Middle frontal gyrus (tissue), 1 donor: ENCODE data around the gene SLC24A3.

Experiments used
- DNase-seq: peaks from one replicate; pipeline ENCODE4 v3.0.0-alpha.2; 2015; ENCODE audit warnings: low spot score; ENCODE audit errors: extremely low spot score

SLC24A3 gene

DNA sequence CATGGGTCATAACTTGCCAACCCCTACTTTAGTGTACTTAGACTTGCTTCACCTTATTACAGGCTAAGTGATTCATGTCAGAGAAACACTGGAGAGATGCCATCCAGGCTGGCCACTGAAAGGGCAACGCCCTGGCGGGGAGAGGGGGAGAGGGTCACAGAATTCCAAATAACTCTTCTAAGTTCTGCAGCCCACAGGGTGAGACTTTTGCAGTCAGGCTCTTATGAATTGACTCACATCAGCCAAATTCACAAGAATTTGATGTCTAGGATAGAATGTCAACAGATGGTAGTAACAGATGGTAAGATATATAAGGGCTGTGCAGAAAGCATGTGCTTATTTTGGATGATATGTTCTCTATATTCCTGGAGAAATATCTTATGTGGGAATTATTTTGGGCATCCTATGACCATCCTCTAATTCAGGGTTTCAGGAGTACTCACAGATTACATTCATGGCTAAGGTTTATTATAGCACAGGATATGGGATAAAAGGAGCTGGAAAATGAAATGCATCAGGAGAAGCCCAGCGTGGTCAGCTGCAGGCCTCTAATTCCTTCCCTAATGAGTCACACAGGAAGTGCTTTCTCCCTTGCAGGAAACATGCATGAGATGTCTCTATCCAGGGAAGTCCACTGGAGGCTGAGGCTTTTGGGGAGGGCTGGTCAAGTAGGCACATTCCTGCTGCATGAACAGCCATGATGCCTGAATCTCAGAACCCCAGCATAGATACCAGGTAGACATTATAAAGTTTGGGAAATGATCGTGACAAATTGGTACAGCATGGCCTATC, 486.9 kb downstream of the SLC24A3 start:
- no peak for DNase-seq

DNA sequence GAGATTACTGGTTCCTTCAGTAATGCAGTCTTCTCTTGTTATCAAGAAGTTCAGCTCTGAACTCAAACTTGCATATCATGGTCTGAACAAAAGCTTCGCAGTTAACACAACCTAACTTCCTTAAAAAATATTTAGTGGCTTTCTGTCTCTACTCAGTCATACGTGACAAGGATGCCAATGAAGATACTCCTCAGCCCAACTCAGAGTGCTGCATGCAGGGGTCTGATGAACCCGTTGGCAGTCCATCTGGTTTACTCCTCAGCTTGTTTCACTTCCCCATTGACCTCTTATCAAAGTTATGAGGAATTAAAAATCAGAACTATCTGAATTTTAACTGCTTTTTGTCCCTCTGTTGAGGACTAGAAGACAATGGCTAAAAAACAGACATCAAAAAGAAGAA, 489.0 kb downstream of the SLC24A3 start:
- no peak for DNase-seq

DNA sequence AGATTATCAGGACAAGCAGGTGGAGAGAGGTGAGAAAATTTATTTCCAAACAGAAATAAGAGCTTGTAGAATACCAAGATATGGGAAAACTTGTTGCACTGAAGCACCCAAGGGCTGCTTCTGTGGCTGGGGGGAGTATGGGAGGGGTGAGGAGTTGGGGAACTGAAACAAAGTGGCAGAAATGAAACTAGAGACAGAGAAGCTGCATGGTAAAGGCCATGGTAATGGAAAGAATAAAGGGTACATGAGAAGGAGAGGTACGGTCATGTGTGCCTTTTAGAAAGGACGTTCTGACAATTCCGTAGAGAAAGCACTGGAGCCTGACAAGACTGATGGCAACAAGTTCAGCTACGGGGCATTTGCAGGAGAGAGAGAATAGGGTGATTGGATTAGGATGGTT, 494.0 kb downstream of the SLC24A3 start:
- DNase-seq, result no peak

DNA sequence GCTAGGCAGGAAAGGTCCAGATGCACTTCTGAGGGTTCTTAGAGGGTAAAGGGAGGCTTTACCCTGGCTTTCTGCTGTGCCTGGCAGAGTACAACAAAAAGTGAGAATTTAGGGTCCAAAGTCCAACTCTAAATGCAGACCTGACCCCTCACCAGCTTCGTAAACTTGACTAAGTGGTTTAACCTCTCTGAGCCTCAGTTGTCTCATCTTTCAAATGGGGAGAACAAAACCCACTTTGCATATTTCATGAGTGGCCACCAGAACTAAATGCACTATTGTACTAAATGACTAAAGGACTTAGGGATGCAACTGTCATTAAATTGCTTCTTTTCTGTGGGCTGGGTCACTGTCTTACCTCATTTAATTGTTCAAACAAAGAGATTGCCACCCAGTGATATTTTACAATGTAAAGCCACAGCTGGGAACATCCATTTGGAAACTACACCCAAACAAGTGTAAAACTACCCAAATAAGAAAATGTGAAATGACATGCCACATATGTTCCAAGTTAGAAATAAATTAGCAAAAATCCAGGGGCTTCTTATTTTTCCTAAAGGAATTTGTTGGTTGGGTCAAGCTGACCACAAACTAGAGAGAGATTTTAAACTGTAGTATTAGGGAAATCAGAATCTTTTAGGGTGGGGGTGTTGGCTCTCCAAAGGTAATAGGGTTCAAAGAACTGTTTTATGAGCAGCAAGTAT, 497.3 kb downstream of the SLC24A3 start:
- DNase-seq, result no peak

DNA sequence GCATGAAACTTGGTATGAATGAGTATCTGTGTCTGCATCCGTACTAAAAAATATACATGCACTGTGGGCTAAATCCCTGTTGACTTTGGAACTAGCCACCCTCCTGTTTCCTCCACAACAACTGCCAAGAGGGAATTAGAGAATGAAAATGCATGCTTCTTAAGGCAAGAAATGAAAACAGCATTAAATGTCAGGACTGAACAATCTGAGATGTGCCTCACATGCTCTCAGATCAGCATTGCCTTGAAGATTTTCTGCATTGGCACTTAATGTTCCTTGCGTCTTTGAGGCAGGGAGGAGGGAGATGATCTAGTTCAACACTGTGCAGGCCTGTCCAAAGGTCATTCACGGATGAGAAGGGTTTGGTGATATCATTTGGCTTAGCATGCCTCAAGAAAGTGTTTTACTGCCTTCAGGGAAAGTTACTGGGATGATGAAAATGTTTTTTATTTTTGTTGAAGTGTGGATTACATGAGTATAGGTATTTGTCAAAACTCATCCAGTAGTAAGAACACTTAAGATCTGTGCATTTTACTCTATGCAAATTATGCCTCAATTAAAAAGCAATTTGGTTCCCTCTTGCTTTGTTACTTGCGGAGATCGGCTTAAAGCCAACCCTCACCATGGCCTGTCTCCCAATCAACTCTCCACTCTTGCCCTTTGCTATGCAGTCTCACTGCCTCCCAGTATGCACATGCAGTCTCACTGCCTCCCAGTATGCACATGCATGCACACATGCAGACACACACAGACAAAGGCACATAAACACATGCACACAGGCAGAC, 498.1 kb downstream of the SLC24A3 start:
- DNase-seq, result no peak

DNA sequence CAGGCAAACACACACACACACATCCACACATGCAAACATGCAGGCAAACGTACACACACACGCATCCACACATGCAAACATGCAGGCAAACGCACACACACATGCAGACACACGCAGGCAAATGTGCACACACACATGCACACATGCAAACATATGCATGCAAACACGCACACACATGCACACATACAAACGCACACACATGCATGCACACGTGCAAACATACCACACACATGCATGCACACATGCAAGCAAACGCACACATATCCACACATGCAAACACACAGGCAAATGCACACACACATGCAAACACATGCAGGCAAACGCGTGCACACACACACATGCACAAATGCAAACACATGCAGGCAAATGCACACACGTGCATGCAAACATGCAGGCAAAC, 498.7 kb downstream of the SLC24A3 start:
- DNase-seq, result no peak

DNA sequence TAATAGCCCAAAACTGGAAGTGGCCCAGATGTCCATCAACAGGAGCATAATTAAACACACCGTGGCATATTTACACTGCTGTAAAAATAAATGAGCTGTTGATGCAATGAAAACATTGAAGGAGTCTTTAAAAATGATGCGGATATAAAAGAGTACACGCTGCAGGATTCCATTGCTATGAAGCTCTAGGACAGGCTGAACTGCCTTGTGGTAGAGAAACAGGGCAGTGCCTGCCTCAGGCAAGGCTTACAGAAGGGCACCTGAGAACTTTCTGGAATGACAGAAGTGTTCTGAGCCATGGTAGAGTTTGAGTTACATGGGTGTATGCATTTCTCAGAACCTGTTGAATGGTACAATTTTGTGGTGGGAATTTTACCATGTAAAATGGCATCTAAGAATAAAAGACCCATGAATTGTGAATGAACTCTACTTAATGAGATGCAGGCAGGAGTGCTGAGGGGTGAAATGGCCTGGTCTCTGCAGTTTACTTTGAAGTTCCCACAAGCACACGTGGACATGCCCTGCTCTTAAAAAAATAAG, 500.3 kb downstream of the SLC24A3 start:
- DNase-seq, result no peak

DNA sequence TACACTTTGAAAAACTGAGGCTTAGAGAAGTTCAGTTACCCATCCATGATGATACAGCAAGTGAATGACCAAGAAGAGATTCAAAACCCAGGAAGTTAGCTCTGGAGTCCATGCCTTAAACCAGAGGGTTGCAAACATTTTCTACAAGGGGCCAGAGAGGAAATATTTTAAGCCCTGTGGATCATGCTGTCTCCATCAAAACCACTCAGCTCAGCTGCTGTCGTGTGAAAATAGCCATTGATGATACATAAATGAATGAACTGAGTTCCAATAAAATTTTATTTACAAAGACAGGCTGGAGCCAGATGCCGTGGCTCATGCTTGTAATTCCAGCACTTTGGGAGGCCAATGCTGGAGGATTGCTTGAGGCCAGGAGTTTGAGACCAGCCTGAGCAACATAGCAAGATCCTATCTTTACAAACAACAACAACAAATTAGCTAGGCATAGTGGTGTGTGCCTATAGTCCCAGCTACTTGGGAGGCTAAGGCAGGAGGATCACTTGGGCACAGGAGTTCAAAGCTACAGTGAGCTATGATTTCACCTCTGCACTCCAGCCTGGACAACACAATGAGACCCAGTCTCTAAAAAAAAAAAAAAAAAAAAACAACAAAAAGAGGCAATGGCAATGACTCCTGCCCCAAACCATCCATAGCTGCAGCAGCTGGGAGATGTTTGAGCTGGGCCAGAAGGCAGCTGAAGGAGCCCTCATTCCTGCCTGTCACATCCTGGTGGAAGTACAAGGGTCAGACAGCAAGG, 501.6 kb downstream of the SLC24A3 start:
- DNase-seq, result no peak

DNA sequence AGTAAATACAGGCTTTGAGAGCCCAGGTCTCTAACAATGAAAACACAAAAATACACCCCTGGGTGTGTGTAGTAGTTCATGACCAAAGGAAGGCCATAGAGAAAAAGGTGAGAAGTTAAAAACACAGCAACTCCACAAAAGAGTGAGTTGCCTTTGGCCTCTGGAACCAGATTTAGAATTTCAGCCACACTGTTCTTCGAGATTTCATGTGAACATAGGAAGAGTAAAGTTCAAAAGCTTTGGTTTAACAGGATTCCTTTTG, 502.1 kb downstream of the SLC24A3 start:
- DNase-seq, result no peak

DNA sequence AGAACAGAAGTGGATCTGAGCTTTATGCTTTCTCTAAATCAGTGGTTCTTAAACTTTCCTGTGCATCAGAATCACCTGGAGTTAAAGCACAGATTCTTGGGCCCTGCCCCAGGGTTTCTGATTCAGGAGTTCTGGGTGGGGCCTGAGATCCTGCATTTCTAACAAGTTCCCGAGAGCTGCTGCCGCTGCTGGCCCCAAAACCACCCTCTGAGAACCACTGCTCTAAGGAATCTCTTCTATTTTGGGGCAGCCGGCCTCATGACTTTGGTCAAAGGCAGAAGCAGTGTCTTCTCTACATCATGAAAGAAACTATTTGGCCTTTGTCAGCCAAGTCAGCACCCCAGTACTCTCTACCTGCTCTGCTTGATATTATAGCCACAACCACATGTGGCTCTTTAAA, 503.5 kb downstream of the SLC24A3 start:
- DNase-seq, result no peak

DNA sequence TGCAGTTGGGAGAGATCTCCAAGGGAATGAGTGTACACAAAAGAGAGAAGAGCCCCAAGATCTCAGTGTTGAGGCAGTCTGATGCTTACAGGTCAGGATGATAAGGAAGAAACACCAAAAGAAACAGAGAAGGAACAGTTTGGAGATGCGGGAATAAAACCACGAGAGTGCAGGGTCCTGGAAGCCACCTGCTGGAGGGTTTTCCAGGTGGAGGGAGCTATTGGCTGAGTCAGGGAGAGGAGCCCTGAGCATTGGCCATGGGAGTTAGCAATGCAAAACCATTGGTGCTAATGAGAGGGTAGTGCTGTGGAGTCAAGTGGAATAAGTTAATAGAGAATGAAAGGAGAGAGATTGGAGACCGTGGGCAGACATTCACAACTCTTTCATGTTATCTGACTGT, 506.4 kb downstream of the SLC24A3 start:
- no peak for DNase-seq

DNA sequence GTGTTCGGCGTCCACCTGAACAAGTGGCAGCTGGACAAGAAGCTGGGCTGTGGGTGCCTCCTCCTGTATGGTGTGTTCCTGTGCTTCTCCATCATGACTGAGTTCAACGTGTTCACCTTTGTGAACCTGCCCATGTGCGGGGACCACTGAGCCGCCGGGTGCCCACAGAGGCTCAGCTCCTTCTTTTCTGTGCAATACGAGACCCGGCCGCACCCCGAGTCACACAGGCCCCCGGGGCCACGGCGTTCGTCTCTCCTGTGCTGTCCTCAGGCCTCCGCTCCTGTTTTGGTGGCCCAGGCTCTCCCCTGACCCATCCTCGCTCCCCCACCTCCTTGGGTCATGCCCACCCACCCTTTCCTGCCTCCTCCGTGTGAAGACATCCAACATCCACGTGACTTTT, 508.5 kb downstream of the SLC24A3 start:
- no peak for DNase-seq

DNA sequence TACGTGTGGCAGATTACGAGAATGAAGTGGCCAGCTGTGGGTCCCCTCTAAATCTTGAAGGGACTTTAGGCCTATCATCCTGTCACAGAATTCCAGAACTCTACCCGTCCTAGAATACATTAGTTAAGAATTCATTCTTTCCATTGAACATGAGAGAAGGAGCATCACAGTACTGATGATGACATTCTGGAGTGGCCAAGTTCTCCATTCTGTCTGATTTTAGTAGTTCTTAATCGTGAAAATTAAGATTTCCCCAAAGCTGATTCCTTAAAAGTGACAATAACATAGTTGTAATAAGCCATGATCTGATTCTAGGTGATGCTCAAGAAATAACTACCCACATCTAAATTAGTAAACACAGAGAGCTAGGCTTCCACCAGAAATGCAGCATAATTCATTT, 510.6 kb downstream of the SLC24A3 start:
- DNase-seq, result no peak

DNA sequence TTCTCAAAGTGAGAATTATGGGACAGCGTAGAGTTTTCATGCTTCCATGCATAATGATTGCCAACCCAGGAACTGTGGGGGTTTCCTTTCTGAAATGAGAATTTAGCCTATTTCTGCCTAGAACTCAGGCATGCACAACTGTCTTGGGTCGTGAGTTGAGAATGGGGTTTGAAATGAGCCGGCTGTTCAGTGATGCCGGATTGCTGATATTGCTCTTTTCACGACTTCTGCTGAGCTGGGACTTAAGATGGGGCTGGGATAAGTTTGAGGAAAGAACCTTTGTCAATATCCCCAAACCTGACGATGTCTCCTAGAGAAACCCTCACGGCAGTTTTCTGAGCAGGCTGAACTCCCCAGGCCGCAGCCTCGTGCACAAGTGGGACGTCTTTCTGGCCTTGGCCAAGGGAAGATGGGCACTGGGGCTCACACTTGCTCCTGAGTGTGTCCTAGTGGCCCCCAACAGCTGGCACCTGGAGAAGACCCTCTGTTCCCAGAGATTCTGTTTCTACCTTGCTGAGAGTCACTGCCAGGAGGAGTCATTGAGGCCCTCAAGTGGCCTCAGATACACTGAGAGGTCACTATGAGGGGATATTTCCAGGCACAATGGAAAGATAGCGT, 511.5 kb downstream of the SLC24A3 start:
- no peak for DNase-seq

DNA sequence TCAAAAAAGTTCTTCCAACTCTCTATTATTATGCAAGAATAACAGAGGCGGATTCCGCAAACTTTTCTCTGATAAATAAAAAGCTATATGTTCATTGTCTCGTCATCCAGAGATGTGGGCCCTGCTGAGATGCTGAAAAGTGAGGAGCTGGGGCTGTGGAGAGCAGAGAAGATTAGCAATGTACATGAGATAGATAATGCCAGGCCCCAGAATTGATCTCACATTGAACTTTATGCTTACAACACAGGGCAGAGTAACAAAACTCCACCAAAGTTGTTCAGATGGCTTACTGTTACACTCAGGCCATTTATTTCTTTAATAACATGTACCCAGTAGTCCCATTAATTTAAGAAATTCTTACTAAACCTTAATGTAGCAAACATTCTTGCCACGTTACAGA, 512.9 kb downstream of the SLC24A3 start:
- DNase-seq, result no peak

DNA sequence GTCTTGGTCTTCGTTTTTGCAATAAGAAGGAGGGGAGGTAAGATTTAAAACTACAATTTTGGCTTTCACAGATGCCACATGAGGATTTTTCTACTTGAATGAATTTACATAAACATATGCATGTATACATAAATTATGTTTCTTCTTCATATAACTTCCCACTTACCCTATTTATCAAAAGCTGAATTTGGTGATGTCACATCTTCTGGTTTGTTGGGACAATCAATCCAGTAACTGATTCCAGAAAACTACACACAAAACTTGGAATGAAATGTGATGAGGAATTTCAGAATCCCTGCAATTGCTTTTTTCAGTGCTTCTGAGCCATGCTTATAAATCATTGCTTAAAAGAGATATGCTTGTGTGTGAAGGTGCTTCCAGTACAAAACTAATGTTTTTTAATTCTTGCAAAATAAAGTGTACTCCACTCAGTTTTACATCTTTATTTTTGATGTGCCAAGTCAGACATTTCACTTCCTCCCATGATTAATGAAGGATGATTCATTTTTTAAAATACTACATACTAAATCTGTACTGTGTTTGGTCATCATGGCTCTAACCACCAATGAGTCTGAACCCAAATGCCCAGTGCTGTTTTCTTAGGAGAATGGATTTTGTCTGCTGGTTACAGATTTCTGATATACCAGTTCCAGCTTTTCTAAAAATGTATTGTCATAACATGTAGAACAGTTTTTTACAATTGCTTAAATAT, 513.5 kb downstream of the SLC24A3 start:
- no peak for DNase-seq

DNA sequence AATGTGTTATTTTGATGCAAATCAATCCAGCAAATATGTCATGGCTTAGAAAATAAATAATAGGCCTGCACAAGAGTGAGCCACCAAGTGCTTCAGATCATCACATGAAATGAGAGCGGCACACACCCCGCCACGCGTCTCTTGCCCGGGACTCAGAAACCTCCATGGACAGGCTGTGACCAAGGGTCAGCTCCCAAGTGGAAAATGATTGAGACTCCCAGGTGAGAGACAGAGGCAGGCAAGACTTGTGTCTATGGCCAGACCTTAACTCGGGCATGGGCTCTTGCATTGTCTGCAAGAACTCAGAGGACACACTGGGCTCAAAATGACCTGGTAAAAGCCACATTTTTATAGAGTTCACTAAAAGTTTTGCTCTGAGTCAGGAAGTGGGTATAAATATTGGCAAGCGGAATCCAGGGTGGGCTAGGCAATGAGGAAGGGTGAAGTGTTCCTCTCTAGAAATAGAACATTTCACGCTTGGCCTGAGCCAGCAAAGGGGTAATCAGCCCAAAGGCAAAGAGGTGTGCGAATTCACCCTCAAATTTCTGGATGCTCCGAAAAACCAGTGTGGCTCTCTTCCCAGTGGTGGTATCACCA, 514.9 kb downstream of the SLC24A3 start:
- DNase-seq, result no peak

DNA sequence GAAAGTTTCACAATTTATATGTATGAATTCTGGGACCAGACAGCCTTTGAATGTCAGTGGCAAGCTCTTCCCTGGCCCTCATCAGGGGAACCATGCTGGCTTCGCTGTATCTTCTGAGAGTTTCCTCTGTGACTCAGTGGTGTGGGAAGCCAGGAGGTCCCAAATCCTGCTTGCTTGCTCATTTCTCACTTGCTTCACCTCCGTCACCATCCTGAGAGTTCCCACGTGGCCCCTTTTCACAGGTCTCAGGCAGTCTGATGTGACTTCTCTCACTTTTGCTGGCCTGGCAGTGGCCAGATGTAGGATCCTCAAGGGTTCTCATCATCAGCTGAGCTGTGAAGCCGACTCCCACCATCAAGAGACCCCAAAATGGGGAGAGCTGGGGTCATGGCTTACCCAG, 517.2 kb downstream of the SLC24A3 start:
- no peak for DNase-seq

DNA sequence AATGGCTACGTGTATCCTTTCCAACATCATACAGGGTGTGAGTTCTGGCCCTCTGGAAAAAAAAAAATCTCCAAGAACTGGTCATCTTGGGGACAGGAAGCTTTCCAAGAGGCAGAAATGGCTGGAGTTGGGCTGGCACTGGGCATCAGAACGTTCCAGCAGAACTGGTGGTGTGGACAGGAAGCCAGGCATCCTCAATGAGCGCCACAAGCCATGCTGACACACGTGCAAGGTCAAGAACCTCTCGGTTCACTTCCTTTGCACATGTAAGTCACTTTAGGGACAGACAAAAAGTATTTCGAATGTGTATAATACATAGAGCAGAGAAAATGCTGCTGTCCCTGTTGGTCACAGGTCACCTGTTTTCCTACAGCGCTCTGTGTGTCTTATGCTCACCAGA, 518.3 kb downstream of the SLC24A3 start:
- DNase-seq, result no peak

DNA sequence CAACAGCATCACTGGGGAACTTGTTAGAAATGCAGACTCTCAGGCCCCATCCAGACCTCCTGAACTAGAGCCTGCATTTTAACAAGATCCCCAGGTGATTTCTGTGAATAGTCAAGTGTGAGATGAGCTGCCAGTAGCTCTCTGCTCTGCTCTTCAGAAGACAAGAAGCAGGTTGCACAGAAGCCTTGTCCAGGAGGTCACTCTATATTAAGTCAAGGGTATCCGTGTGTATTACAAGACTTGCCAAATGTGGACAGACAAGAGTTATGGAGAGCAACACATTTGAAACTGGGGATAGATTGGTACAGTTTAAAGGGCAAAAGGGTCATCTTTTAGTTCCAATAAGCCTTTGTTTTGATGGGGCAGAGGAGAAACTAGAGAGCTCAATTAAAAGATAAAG, 522.4 kb downstream of the SLC24A3 start:
- no peak for DNase-seq
